Measurements from ENCODE around the gene DHRS4.
A peak's percentile ranks its signal among the peaks of the same experiment; 100 is the strongest.
"Not testable (repeated sequence)": the region's sequence is repeated elsewhere in the genome, so short reads cannot be mapped to it uniquely, and the experiment has no call there.

The DHRS4 gene

GRCh38 chr14:24006471-24006816 lies 52.9 kb downstream of the DHRS4 start:
- peak overlapping the region; percentile 41; the same call in 1 of the 2 replicates for H3K4me3 ChIP-seq (ENCODE audit: low read length)

GRCh38 chr14:24006817-24007652 lies 53.5 kb downstream of the DHRS4 start:
- peak overlapping the region; percentile 41; the same call in 1 of the 2 replicates for H3K4me3 ChIP-seq (ENCODE audit: low read length)

GRCh38 chr14:24011051-24011450 lies 57.5 kb downstream of the DHRS4 start:
- no peak for TF ChIP-seq ZNF274 (IDR thresholded peaks at IDR 0.05; ENCODE audit: low read depth, low read length)
- H3K4me3 ChIP-seq (ENCODE audit: low read length): no peak overlapping the region

GRCh38 chr14:24012726-24013273 lies 59.2 kb downstream of the DHRS4 start:
- H3K4me3 ChIP-seq (ENCODE audit: low read length): not testable (repeated sequence)

- H3K4me3 ChIP-seq (ENCODE audit: low read length): no peak overlapping the region
- TF ChIP-seq ZNF274 (IDR thresholded peaks at IDR 0.05; ENCODE audit: low read depth, low read length): no peak
These were observed 60.3 kb downstream of the DHRS4 start for GRCh38 chr14:24013654-24014514.

- H3K4me3 ChIP-seq (ENCODE audit: low read length): not testable (repeated sequence)
These were observed 62.2 kb downstream of the DHRS4 start for GRCh38 chr14:24015745-24016144.
